Measurements from ENCODE around the gene CD8A.
"Not testable (repeated sequence)": the region's sequence is repeated elsewhere in the genome, so short reads cannot be mapped to it uniquely, and the experiment has no call there.

Gene CD8A

DNA sequence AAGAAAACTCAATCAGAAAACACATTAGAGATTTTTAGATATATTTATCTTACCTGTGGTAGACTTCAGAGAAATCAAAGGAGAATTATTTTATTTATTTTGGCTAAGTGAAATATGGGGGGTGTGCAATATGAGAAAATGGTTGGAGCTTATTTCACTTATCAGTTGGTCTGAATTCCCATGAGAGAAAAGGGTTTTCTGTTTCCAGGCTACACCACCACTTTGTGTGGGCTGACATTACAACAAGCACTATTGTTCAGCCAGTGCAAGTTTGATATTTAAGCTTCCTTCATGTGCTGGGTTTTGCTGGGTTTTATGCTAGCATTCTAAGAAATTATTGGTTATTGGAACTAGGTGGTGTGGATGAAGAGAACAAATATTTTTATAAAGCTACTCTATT lies 37.1 kb downstream of the CD8A start:
- peak overlapping the region; percentile 13; the same call in 1 of the 2 replicates for H3K27ac ChIP-seq
- TF ChIP-seq, protein P1, sequence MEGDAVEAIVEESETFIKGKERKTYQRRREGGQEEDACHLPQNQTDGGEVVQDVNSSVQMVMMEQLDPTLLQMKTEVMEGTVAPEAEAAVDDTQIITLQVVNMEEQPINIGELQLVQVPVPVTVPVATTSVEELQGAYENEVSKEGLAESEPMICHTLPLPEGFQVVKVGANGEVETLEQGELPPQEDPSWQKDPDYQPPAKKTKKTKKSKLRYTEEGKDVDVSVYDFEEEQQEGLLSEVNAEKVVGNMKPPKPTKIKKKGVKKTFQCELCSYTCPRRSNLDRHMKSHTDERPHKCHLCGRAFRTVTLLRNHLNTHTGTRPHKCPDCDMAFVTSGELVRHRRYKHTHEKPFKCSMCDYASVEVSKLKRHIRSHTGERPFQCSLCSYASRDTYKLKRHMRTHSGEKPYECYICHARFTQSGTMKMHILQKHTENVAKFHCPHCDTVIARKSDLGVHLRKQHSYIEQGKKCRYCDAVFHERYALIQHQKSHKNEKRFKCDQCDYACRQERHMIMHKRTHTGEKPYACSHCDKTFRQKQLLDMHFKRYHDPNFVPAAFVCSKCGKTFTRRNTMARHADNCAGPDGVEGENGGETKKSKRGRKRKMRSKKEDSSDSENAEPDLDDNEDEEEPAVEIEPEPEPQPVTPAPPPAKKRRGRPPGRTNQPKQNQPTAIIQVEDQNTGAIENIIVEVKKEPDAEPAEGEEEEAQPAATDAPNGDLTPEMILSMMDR (conservative IDR thresholded peaks at IDR 0.05) = no peak

DNA sequence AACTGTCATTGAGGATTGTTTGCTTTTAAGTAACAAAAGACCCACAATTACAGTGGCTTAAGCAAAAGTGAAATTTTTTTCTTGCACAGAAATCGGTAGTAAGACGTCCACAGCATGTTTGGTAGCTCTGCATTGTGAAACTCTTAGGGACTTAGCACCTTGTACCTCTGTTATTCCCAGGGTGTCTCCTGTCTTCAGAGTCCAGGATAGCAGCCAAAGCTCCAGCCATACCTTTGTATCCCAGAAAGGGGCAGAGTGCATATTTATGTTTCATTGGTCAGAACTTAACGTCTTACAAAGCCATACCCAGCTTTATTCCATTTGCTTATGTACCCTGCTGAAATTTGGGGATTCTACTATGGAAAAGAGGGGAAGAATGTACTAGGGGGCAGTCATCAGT lies 37.8 kb downstream of the CD8A start:
- TF ChIP-seq, protein P1 (conservative IDR thresholded peaks at IDR 0.05) = no peak
- H3K27ac ChIP-seq = 0 out of 2 replicates have a peak overlapping the region, but pooled peaks have one; percentile 13

DNA sequence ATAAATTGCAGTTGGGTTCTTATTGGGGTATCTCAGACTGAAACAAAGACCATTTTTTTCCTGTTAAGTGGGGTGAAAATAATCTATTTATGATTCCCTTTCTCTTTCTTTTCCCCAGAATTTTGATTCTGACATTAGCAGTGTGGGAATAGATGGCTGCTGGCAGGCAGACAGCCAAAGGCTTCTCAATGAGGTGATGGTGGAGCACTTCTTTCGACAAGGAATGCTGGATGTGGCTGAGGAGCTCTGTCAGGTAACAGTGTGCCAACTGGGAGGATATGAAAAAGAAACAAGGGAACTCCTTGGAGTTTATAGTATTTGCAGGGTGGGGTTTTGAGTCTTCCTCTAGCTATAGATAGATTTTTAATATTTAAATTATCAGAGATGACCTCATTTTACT lies 38.9 kb downstream of the CD8A start:
- TF ChIP-seq, protein P1 (conservative IDR thresholded peaks at IDR 0.05) = no peak
- H3K27ac ChIP-seq = no peak overlapping the region

DNA sequence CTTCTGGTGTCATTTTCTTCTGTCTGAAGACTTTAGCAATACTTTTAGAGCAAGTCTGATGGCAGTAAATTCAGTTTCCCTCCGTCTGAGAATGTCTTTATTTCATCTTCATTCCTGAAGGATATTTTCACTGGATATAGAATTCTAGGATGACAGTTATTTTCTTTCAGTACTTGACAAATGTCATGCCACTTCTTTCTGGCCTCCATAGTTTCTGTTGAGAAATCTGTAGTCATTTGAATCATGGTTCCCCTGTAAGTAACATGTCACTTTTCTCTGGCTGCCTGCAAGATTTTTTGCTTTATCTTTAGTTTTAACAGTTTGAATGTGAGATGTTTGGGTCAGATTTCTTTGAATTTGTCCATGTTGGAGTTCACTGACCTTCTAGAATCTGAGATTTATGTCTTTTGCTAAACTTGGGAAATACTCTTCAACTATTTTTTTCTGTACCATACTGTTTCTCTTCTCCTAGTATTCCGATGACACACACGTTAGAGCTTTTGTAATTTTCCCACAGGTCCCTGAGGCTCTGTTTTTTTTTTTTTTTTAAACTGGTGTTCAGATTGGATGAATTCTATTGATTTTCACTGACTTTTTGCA lies 40.4 kb downstream of the CD8A start:
- no peak overlapping the region for H3K27ac ChIP-seq

DNA sequence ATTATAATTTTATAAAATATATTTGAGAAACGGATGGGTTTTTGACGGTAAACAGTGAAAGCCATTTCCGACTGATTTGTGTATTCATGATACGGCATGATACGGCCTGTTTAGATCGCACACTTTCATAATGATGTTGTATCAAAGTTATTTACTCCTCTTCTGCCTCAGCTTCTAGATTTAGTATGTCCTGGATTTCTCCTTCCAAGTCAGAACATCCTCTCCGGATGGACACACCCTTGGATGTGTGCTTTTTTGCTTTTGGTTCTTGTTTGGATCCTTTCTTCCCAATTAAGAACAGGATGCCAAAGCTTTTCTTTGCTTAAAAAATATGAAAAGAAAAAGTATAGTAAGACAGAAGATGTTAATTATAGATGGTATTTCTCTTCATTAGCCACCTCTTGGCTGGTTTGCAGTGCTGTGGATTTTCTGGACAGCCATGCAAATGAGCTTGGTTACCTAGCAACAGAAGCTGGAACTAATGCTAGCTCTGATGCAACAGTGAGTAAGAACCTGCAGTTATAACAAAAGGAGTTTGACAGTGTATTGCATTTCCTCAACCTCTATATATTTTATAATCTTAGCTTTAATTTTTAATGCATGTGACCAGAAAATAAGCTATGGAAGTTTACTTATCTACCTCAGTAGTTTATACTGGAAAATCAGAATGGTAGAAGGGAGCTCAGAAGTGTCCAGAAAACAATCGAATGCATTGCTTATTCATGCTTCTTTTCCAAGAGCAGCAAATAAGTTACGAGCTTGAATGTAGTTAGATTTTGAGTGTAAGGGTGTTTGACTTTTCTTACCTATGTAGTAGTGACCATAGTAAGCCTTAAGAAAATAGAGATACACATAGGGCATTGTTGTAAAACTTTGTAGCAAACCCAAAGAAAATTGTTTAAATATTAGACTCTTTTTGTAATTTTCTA lies 42.7 kb downstream of the CD8A start:
- TF ChIP-seq, protein P1 (conservative IDR thresholded peaks at IDR 0.05) = no peak
- no peak overlapping the region; the same call in 1 of the 2 replicates for H3K27ac ChIP-seq

More for the DNA sequence above, 40.4 kb downstream of the CD8A start:
- TF ChIP-seq, protein P1 (conservative IDR thresholded peaks at IDR 0.05) = no peak

DNA sequence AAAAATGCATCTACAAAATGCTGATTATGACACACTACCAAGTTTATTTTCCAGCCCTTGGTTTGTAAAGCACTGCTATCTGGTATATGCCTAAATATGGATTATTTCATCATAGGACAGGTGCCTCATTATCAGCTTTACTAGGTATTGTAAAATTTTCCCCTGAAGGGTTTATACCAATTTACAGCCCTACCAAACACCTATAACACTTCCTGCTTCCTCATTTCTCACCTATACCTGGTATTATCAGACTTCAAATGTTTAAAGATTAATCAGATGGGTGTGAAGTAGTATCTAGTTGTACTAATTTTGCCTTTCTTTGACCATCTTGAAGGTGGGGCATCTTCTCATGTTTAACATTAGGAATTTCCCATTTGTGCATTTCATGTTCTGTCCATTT lies 43.8 kb downstream of the CD8A start:
- TF ChIP-seq, protein P1 (conservative IDR thresholded peaks at IDR 0.05) = no peak
- H3K27ac ChIP-seq = no peak overlapping the region; the same call in 1 of the 2 replicates

DNA sequence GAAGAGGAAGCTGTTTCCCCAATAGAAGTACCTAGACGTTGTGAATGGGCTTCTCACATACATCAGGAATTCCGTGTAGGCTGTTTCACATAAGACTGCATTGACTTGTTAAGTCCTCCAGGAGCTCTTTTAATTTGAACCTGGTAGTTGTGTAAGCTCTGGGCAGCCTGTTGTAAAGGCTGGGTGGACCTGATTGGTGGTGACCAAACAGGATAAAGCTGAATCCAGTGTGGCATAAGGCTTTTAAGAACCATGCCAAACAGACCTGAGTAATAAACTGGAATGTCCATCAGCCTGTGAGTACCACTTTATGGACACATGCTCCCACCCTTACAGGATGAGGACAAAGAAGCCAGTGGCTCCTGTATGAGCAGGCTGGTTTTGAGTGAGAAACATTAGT lies 46.6 kb downstream of the CD8A start:
- TF ChIP-seq, protein P1 (conservative IDR thresholded peaks at IDR 0.05) = no peak
- H3K27ac ChIP-seq = no peak overlapping the region

DNA sequence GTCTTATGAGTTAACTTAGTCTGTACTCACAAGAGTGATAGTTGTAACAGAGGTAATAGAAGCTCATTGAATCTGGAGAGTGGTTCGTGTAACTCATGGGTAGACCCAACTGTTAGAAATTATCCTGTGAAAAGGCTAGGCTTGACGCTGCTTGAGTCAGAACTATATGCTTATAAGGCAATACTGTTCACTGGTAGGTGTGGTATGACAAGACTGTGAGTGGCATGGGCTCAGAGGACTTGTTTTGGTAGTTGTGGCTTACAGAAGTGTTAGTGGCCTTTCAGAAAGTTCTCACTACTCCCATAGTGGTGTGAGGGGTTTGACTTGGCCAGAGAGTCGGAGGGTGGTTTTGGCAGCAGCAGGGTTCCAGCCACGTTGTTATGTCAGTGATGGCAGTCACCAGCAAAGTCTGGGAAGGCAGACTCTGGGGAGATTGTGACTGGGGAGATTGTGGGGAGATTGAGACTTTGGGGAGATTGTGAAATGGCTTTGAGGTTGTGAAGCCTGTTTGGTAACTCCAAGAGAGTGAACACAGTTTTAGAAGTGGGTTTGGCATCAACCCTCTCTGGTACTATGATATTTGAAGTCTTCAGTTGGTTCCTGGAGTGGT lies 48.7 kb downstream of the CD8A start:
- not testable (repeated sequence) for H3K27ac ChIP-seq

DNA sequence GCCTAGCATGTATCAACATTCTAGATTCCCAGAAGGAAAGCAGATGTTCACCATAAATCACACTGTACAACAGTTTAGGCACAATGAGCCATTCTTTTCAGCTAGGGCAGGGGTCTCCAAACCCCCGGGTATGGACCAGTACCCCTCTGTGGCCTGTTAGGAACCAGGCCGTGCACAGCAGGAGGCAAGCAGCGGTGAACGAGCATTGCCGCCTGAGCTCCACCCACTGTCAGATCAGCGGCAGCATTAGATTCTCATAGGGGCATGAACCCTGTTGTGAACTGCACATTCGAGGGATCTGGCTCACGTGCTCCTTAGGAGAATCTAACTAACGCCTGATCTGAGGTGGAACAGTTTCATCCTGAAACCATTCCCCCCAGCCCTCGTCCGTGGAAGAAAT lies 50.8 kb downstream of the CD8A start:
- not testable (repeated sequence) for H3K27ac ChIP-seq

DNA sequence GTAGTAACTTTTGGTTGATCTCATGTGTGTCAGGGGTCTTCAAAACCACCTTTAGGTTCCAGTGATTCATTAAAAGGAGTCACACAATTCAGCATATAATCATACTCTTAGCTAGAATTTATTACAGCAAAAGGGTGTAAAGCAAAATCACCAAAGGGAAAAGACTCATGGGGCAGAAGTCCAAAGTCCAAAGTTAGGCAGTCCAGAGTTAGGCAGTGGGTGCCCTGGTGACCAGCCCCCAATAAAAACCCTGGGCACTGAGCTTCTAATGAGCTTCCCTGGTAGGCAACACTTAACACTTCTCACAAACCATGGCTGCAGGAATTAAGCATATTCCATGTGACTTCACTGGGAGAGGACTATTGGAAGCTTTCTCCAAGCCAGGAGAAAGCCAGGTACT lies 51.2 kb downstream of the CD8A start:
- not testable (repeated sequence) for H3K27ac ChIP-seq

DNA sequence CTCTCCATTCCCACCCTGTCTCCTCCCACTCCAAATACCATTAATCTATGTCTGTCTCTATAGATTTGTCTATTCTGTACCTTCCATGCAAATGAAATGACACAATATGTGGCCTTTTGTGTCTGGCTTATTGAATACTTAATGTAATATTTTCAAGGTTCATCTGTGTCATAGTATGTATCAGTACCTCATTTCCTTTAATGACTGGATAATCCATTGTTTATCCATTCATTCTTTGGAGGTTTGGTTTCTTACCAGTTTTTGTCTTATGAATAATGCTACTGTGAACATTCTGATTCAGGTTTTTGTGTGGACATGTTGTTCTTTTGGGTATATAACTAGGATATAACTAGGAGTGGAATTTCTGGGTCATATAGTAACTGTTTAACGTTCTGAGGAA lies 55.8 kb downstream of the CD8A start:
- H3K27ac ChIP-seq = not testable (repeated sequence)
